Germinal center (tissue), 1 donor: ENCODE measurements around the gene WDR27.
"Not testable (repeated sequence)": the region's sequence is repeated elsewhere in the genome, so short reads cannot be mapped to it uniquely, and the experiment has no call there.

Experiments used
- DNase-seq: peaks from one replicate; pipeline ENCODE4 v3.0.0; 2012; ENCODE audit warnings: mixed read lengths, low spot score

WDR27 gene

GRCh38 chr6:169709293-169709692 is 7.5 kb upstream of the WDR27 start:
- DNase-seq: no peak

GRCh38 chr6:169707772-169708171 is 5.9 kb upstream of the WDR27 start:
- no peak for DNase-seq

DNA sequence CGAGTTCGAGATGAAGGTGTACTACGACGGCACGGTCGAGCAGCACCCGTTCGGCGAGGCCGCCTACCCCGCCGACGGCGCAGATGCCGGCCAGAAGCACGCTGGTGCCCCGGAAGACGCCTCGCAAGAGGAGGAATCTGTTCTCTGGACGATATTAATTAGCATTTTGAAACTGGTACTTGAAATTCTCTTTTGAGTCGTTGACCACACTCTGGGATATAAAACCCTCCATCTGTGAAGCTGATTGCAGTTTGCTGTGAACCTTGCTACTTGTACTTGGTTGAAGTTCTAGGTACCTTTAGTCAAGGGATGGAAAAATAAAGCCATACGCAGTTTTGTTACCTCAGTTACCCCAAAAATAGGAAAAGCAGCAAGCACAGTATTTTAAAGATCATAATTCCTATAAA is 1.0 kb upstream of the WDR27 start:
- peak; percentile 39 for DNase-seq

- peak; percentile 11 for DNase-seq
Observed at GRCh38 chr6:169701311-169701953, 397 bp downstream of the WDR27 start.

DNA sequence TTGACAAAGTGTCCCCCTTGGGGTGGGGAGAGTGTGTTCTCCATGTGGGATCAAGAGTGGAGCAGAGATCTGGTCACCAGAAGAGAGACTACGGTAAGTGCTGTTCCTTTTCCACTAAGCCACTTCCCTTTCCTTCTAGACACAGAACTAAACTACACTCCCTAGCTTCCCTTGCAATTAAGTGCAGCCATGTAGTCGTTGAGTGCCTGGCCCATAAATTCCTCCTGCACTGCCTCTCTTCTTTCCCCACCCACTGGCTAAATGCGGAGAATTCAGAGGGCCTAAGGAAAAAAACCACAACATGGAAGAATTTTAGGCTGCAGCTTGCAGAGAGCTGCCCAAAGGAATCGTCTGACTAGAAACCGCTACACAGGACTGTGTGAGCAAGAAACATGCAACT is 1.5 kb downstream of the WDR27 start:
- DNase-seq: no peak

DNA sequence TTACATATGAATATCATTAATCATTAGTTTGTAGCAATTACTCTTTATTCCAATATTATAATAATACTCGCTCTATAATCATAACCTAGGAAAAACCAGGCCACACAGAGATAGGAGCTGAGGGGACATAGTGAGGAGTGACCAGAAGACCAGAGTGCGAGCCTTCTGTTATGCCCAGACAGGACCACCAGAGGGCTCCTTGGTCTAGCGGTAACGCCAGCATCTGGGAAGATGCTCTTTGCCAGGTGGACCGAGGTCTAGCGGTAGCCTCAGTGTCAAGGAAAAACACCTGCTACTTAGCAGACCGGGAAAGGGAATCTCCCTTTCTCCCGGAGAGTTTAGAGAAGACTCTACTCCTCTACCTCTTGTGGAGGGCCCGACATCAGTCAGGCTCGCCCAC is 4.7 kb downstream of the WDR27 start:
- not testable (repeated sequence) for DNase-seq

DNA sequence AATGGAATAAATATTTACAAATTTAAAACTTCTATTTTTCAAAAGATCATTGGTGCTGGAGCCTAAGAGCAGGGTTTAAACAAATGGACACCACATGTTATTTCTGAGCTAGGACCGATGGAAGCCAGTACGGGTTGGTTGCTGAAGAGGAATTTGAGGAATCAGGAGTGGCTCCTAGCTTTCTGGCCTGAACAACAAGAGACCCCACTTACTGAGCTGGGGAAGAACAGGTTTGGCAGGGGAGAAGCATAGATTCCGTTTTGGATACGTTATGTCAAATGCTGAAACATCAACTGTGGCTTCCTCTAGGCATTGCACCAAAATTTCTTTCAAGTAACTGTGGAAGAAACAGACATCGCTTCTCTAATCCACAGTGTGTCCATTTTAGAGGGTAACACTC is 6.7 kb downstream of the WDR27 start:
- DNase-seq: no peak

DNA sequence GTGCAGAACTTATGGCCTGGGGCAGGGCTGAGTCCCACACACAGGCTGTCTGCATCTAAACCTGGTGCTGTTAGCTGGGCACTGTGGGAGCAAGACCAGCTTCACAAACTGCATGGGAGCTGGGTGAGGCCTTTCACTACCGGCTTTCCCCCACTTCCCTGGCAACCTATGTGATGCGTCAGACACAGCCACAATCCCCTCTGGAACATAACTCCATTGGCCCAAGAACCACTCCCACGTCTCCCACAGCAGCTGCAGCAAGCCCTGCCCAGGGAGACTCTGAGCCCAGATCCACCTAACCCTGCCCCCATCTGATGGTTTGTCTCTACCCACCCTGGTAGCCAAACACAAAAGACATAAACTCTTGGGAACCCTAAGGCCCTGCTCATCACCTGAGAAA is 9.3 kb downstream of the WDR27 start:
- DNase-seq: no peak

- no peak for DNase-seq
Observed at GRCh38 chr6:169691260-169691659, 10.6 kb downstream of the WDR27 start.

GRCh38 chr6:169689287-169689686 is 12.5 kb downstream of the WDR27 start:
- DNase-seq: no peak

GRCh38 chr6:169685860-169686259 is 16.0 kb downstream of the WDR27 start:
- no peak for DNase-seq

GRCh38 chr6:169684056-169684455 is 17.8 kb downstream of the WDR27 start:
- no peak for DNase-seq

GRCh38 chr6:169678342-169678741 is 23.5 kb downstream of the WDR27 start:
- DNase-seq: no peak

- DNase-seq: no peak
Observed at GRCh38 chr6:169677096-169677495, 24.7 kb downstream of the WDR27 start.

- no peak for DNase-seq
Observed at GRCh38 chr6:169675011-169675410, 26.8 kb downstream of the WDR27 start.

GRCh38 chr6:169671563-169671962 is 30.3 kb downstream of the WDR27 start:
- DNase-seq: no peak

DNA sequence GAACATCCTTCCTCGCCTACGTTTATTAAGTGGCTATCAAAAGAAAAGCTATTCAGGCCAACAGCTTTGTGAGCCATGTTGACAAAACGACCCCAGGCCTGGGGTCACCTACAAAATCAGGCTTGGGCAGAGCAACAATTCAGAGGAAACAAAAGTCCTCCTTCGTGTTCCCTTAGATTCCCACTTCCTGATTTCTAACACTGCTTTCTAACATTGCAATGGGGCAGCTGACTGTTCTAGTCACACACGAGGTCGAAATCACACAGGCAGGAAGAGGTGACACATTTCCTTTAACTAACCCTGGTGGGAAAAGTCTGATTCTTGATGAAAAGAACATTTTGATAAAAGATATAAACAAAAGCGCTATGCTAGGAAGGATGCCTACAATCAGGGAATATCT is 31.9 kb downstream of the WDR27 start:
- no peak for DNase-seq

- DNase-seq: no peak
Observed at GRCh38 chr6:169669147-169669546, 32.7 kb downstream of the WDR27 start.

DNA sequence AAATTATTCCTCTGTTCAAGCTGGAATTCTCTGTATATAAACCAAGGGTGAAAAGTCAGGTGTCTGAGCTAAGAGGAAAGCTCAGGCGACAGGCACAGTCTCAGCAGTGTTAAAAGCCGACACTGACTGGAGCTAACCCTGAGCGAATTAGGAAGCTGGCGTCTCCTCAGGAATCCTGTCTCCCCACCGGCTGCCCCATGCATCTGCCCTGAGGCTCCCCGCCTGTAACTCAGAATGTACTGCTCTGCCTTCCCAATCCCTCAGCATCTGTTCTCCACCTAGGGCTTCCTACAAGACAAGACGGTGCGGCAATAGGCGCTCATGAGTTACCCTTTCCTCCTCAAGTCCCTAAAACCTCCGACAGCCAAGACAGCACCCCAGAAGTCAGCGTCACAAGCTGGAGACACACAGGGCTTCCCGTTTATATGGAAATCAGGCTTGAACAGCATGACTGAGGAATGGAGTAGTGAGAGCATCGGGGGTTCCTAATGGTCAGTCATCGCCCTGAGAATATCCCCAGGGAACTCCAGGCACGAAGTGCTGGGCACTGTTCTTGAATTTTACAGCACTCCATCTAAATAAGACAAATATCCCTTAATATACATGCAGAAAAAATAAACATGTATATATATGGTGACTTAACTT is 33.5 kb downstream of the WDR27 start:
- DNase-seq: no peak

DNA sequence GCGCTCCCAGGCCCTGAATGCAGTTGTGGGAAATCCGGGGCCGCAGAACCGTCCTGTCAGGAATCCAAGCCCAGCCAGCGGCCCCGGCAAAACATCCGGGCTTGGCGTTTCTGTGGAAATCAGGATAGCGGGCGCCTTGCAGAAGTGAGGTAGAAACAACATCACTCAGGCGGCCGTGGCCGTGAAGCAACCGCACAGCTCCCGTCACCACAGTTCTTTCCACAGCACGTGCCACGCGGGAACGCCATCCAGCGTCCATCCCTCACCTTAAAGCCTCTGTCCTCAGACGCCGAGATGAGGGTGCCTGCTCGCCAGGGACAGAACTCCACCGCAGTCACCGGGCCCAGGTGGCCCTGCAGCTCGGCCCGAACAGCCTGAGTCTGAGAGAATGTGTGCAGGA is 34.1 kb downstream of the WDR27 start:
- DNase-seq: no peak

GRCh38 chr6:169666441-169666840 is 35.4 kb downstream of the WDR27 start:
- DNase-seq: no peak

DNA sequence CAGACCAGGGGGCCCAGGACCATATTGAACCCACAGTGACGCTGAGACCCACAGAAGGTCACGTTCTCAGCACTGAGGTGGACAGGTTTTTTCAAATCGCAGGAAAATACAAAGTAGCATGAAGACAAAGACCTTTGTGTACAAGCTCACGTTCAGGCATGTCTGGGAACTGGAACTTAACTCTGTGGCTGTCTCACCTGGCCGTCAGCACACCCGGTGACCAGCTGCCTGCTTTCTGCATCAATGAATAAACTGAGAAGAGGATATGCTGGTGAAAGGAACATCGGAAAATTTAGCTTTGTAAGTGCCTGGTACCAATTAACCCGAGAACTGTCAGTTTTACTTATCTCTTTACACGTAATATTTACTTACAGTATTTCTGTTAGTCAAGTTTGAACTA is 36.5 kb downstream of the WDR27 start:
- no peak for DNase-seq

- no peak for DNase-seq
Observed at GRCh38 chr6:169664227-169664626, 37.6 kb downstream of the WDR27 start.

- DNase-seq: no peak
Observed at GRCh38 chr6:169663468-169663867, 38.4 kb downstream of the WDR27 start.
